Nucleus accumbens (tissue), 56 donors: ENCODE results near the gene SUGCT.

Experiments used
- DNase-seq, 56 donors: peaks; one replicate each; lab custom pipeline; 2025; lab: John Stamatoyannopoulos, UW

SUGCT gene

GRCh38 chr7:40500219-40500618 is 365.4 kb downstream of the SUGCT start:
- no peak for DNase-seq

- DNase-seq, result no peak
These were observed 367.6 kb downstream of the SUGCT start for GRCh38 chr7:40502359-40502758.

- DNase-seq, result no peak
These were observed 371.4 kb downstream of the SUGCT start for GRCh38 chr7:40506158-40506557.

GRCh38 chr7:40507166-40507565 is 372.4 kb downstream of the SUGCT start:
- no peak for DNase-seq

GRCh38 chr7:40509287-40509996 is 374.6 kb downstream of the SUGCT start:
- DNase-seq, result no peak

GRCh38 chr7:40516376-40516775 is 381.6 kb downstream of the SUGCT start:
- DNase-seq, result no peak

GRCh38 chr7:40519009-40519408 is 384.2 kb downstream of the SUGCT start:
- DNase-seq, result no peak

- peak in 15 of 56 donors; percentile 2 to 51 (median 12) for DNase-seq
These were observed 386.4 kb downstream of the SUGCT start for GRCh38 chr7:40520986-40521738.

- no peak for DNase-seq
These were observed 391.0 kb downstream of the SUGCT start for GRCh38 chr7:40525764-40526163.

- no peak for DNase-seq
These were observed 392.3 kb downstream of the SUGCT start for GRCh38 chr7:40526951-40527715.

GRCh38 chr7:40527723-40528122 is 392.9 kb downstream of the SUGCT start:
- DNase-seq, result no peak

GRCh38 chr7:40530292-40530691 is 395.5 kb downstream of the SUGCT start:
- DNase-seq, result no peak

GRCh38 chr7:40531956-40532355 is 397.2 kb downstream of the SUGCT start:
- no peak for DNase-seq

- DNase-seq, result no peak
These were observed 400.9 kb downstream of the SUGCT start for GRCh38 chr7:40535678-40536077.

- no peak for DNase-seq
These were observed 401.6 kb downstream of the SUGCT start for GRCh38 chr7:40536421-40536820.

GRCh38 chr7:40538281-40538680 is 403.5 kb downstream of the SUGCT start:
- no peak for DNase-seq

GRCh38 chr7:40541336-40541735 is 406.5 kb downstream of the SUGCT start:
- no peak for DNase-seq

- no peak for DNase-seq
These were observed 408.4 kb downstream of the SUGCT start for GRCh38 chr7:40542982-40543741.

- DNase-seq, result no peak
These were observed 409.5 kb downstream of the SUGCT start for GRCh38 chr7:40544221-40544723.

- no peak for DNase-seq
These were observed 410.1 kb downstream of the SUGCT start for GRCh38 chr7:40544871-40545303.
